GM19397 (cell line): ENCODE data around the gene SORCS2.

ENCODE experiments used
- ATAC-seq: cut with Tn5 transposase; IDR thresholded peaks from one replicate; pipeline ENCODE4 v1.9.1; 2021; ENCODE audit warnings: mild to moderate bottlenecking, moderate library complexity; ENCODE audit not compliant: unreplicated experiment

The SORCS2 gene

DNA sequence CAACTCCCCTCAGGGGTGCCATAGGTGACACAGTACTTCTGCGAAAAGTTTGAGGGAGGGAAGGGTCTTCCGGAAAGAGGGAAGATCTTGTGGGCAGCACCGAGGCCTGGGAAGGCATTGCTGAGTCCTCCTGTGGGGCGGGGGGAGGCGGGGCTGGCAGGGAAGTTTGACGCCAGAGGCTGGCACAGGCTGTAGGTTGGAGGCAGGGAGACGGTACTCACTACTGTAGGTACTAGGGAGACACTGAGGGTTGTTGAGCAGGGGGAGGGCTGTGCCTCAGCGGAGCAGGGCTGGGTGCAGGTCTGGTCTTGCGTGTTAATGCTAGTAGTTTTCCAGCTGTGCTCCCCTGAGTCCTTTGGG lies 265.7 kb downstream of the SORCS2 start:
- ATAC-seq, result no peak

DNA sequence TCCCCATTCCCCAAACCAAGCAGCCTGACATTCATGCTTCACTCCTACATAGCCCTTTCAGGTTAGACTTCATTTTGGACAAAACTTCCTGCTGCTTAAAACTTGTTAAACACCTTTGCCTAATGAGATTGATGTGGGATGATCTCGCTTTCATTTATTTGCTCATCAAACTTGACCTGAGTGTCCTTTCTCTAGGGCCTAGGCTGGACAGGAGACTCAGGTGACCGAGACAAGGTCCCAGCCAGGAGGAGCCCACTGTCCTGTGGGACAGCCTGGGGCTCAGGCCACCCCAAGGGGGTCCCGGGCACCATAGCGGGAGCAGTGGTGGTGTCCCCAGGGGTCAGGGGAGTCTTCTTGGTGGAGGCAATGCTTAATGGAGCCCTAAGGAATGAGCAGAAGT lies 266.1 kb downstream of the SORCS2 start:
- no peak for ATAC-seq

DNA sequence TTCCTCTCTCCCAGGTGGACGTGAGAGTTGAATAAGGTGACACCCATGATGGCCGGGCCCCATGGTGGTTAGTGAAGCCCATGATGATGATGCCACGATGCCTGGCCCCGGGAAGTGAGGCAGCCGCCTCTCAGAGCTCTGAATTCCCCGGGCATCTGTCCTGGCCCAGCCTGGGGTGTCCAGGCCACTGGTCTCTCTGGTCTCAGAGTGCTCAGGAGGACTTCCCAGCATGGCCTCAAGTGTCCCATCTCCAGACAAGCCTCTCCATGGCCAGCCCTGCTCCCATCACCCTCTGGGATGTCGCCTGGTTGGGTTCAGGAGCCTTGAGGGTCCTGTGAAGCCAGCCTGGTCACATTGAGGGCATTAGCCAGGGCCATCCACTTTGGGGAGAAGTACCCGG lies 267.1 kb downstream of the SORCS2 start:
- no peak for ATAC-seq

DNA sequence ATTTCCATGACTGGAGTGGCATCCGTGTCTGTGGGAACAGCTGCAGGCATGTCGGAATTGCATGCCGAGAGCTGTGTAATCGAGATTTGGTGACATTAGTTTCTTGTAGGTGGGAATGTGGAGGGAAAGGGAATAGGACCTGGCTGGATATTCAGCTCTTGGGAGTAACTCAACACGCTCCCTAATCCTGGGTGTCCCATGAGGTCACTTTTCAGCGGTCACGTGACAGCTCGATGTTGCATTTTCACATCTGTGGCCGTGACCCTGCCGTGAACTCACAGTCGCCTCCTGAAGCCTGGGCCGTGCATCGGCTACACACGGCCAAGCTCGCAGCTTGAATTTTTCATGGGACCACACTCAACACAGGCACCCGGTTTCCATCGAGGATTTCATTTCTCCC lies 268.2 kb downstream of the SORCS2 start:
- no peak for ATAC-seq

DNA sequence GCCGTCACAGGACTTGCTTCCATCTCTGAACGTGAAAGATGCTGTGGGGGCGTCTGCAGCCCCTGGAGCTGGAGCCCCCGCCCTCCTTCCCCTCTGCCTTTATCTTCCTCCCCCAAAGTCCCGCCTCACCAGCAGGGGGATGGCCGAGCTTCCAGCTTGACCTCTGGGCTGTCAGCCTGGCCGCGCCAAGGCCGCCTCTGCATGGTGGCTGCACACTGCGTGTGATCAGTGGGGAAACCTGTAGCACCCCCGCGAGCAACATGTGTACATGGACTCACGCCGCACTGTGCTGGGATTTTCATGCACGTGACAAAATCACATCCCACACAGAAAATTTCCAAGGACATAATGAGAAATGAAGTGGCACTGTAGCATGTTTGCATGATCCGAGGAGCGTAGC lies 268.9 kb downstream of the SORCS2 start:
- no peak for ATAC-seq

DNA sequence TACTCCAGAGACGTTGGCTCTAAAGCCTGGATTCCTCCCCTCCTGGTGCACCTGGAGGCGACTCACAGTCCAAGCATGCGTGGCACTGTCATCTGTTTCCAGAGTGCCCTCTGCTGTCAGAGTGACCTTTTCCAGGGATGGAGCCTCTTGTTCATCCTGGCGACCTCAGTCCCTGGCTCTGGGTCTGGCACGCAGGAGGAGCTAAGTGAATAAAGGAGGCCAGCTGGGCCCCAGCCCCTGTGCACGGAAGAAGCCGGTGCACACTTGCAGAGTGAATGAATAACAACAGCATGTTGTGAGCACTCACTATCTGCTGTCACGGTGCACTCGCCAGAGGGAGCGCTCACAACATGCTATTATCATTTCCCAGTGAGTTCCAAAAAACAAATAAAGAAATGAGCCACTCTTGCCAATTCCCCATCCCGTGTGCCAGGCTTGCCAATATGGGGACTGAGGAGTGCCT lies 270.2 kb downstream of the SORCS2 start:
- ATAC-seq, result no peak

DNA sequence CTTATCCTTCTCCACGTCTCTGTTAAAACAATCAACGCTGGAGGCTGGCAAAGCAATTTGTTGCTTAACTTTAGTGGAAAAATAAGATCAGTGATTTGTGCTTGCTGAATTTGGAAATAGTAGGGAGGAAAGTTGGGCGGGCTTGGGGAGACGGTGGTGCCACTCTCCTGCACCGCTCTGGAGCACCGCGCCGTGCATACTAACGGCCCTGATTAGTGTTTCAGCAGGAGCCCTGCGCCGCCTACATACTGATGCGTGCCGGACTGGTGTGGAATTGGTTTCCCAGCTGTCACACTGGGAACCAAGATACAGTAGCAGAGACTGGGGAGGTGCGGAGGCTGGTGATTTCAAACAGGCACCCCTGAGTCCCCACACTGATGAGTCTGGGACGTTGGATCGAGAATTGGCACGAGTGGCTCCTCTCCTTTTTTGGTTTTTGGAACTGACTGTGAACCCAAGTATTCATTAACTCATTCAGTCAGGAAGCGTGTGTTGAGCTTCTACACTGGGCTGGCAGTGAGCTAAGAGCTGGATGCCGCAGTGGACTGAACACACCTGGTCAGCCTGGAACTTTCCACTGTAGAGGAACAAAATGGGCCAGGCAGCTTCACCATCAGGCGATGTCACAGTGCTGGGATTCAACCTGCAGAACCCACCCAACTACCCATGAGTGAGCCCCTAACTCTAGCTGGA lies 271.4 kb downstream of the SORCS2 start:
- no peak for ATAC-seq

DNA sequence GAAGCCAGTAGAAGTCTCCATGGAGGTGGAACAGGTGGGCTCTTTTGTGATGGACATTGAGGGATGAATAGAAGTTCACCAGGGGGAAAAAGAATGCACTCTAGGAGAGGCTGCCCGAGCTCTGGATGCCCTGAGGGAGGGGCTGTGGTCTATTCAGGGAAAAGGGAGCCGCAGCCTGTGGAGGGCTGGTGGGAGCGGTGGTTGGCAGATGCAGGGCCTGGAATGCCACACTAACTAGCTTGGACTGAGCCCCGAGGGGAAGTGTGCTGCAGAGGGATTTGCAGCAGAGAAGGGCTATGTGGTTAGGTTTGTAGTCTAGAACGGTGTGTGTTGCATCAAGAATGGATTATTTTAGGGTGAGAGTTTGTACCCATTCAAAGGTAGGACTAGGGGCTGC lies 271.9 kb downstream of the SORCS2 start:
- ATAC-seq, result no peak

DNA sequence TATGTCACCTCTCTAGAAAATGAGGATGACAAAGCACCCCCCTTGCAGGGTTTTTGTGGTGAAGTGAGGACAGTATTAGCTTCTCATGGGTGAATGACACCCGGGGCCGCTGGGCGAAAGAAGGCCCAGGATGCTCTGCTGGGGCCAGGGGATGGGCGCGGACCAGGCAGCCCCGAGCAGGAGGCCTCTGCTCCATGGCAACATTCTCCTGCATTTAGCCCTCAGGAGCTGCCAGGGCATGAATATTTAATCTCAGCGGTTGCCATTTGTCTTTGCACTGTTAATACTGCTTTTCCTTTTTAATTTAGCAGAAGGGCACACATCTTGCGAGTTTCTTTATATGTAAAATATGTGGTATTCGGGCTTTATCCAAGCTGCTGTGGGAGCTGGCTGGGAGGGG lies 272.7 kb downstream of the SORCS2 start:
- no peak for ATAC-seq

DNA sequence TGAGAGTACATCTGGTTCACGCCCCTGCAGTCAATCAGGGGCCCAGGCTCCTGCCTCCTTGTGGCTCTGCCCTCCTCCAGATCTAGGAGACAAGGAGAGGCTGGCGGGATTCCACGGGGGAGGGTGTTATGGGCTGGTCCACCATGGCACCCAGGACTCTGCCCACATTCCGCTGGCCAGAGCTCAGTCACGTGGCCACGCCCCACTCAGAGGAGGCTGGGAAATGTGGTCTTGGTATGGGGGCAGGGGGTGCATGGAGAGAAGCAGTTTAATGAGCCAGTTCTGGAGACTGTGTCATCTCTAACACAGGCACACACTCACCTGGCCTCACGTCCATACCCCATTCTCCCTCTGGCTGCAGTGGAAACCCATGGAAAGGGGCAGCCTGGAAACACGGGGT lies 273.9 kb downstream of the SORCS2 start:
- no peak for ATAC-seq

DNA sequence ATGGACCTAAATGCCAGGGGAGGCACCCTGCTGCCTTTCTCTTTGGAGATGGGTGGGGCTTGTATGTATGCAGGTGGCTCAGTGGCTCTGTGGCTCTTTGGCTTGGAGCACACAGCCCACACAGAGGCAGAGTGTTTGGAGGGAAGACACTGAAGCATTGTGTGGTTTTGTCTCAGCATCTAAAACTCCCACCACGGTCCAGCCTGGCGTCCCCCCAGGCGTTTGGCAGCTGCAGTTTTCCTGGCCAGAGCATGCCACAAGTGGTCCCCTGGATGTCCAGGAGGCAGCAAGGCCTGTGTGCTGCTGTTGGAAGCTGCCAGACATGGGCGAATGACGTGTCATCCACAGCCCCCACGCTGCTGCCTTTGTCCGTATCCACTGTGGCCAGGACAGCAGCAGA lies 274.6 kb downstream of the SORCS2 start:
- no peak for ATAC-seq

DNA sequence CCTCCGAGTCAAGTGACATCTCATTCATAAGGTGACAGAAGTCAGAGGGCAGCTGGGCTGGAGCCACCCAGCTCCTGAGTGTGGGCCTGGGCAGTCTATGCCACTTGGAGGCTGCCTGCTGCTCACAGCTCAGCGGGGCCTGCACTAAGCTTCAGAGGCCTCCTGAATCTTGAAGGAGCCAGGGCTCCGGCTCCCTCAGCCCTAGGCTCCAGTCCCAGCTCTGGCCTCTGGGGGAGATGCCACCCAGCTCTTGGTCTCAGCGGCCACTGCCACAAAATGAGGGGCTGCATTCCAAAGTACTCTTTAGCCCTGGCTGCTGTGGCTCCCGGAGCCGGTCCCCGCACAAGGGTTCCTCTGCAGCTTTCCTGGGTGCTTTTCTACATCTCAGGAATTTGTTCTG lies 275.1 kb downstream of the SORCS2 start:
- ATAC-seq, result no peak

DNA sequence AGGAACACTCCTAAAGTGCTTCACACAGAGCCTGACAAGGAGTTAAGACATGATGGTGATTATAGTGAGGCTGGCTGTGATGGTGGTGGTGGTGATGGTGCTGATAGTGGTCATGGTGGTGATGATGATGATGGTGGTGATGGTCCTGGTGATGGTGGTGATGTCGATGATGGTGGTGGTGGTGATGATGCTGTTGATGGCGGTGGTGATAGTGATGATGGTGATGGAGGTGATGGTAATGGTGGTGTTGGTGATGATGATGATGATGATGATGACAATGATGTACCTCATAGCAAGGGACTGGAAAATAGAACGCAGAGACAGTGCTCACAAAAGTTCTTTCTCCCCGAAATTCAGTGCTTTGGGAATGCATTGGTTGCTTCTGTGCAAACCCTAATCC lies 276.7 kb downstream of the SORCS2 start:
- ATAC-seq, result no peak

DNA sequence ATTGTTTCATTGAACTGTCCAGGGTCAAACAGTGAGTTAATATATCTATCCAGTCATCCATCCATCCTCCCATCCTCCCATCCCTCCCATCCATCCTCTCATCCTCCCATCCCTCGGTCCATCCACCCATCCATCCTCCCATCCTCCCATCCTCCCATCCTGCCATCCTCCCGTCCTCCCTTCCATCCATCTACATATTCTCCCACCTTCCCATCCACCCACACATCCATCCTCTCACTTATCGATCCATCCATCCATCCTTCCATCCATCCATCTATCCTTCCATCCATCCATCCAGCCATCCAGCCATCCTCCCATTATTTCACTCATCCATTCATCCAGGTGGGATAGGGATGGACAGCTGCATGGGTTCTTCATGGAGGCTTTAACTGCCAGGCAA lies 277.8 kb downstream of the SORCS2 start:
- ATAC-seq, result no peak

DNA sequence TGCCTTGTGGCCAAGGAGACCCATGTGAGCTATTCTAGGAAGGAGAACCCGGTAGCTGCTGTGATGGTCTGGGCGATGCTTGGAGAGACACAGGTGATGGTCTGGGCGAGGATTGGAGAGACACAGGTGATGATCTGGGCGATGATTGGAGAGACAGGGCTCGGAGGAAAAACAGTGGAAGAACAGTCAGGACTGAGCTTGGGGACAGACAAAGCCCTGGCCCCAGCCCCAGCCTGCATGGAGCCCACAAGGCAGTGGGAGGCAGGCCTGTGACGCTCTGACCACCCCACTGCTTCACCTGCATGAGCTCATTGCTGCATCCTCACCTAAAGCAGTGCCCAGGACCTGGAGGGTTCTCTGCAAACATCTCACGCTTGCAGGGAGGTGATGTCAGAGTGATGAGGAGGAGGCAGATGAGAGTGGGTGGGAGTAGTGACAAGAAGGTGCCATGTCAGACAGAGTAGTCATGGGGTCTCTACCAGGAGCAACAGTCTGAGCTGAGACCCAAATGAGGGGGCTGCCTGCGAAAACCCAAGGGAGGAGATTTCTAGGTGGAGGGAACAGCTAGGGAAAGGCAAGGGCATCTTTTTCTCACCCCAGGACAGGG lies 278.3 kb downstream of the SORCS2 start:
- ATAC-seq, result no peak

DNA sequence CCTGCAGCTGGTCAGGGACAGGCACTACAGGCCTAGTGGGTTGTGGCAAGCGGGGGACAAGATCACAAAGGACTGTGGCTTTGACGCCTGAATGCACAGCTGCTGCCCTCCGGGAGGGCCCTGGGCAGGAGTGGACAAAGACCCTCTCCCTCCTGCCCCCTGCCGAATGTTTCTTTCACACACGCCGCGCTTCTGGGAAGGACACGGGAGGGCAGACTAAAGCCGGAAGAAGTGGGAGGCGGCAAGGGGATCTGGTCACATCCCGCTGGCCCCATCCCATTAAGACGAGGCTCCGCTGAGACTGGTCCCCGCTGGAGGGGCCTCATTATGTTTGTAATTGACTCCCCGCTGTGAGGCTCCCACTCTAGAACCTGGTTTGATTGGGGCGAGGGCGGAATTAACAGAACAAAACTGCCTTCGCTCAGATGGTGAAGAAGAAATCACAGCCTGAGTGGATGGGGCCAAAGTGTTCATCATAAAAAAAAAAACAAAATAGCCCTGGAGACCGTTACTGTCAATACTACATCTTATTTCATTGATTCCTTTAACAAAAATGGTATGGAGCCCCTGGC lies 280.2 kb downstream of the SORCS2 start:
- no peak for ATAC-seq

DNA sequence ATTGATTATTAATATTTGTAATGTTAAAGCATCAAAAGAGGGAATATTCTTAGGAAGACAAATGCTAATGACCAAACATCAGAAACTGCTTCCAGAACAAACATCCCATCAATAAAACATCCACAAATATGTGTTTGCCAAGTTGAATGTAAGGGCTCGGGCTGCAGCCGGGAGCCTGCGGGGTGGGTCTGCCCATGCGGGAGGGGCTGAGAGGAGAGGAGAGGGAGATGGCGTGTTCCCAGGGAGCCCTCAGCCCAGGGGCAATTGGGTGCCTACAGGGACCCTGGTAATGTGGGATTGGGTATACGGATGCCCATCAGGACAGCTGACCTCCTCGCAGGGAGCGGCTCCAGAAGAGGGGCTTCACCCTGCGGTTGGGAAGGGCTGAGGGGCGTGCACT lies 280.7 kb downstream of the SORCS2 start:
- no peak for ATAC-seq

DNA sequence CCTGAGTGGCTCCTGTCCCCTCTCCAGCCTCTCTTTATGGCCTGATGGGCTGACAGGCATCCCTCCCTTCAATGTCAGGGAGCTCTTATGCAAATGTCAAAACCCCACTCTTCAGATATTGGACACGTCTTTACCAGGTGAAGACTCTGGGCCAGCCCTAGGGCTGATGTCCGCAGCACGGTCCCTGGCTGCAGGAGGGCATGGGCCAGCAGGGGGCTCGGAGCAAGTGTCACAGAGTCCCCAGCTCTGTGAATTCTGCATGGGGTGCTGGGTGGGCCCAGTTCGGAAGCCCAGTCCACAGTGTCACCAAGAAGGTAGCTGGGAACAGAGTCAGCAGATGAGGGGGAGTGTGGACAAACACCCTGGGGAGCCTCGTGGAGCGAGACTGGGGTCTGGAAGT lies 282.0 kb downstream of the SORCS2 start:
- ATAC-seq, result no peak

DNA sequence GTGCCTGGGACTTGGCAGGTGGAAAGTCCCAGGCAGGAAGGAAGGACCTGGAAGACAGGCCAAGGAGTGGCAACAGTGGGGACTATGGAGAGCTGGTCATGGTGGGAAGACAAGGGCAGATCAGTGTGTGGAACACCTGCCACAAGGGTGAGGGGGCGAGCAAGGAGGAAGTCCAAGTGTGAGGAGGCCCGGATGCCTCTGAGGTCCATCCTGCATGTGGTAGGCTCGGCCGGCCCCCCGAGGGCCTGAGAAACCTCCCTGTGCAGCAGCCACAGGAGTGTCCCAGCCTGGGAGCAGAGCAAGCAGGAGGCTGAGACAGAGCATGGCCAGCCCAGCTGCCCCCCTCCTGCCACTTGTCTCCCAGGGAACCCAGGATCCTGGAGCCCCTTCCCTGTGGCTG lies 282.9 kb downstream of the SORCS2 start:
- no peak for ATAC-seq

DNA sequence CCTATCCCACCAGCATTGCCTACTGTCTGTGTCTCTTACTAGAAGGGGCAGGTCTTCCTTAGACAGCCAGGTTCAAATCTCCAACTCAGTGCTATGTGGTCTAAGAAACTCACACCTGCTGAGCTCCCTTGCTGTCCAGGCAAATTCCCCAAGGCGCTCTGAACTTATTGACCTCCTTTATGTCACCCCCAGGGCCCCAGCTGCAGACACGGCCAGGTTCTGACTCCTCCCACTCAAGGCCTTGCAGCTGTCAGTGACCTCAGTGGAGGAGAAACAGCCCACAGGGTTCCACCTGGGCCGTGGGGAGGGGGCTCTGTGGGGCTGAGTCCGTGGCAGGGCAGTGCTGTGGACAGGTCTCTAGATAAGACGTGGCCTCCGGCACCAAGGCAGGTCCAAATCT lies 284.5 kb downstream of the SORCS2 start:
- ATAC-seq, result no peak

DNA sequence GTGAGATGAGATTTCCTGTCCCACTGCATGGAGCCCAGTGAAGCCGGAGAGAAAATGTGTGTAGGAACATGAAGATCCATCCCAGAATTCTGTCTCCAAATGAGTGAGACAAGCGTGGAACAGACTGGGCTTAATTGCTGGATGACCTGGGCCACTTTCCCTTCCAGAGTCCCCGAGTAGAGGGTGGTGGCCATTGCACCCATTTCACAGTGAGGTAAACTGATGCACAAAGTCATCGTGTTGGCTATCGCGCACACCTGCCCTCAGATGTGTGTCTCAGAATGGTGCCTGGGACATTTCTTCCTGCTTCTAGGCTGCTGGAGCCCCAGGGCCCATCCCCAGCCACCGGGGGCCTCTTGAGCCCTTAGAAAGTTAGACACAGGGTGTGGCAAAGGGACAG lies 285.4 kb downstream of the SORCS2 start:
- ATAC-seq, result no peak

DNA sequence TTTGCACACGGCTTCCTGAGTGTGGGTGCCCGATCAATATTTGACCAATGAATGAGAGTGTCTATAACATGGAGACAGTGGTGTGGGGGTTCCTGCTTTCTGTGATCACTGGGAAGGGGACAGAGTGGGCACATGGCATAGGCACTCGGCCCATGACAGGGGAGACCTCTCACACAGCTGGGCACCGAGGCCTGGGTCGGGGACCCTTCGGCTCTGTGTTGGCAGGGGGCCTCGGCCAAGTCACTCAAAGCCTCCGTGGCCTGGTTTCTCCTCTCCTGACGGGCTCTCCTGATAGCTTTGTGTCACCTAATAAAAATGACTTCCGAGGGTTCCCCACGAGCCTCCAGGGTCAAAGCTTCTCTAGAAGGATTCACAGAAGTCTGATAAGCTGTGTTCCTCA lies 286.3 kb downstream of the SORCS2 start:
- no peak for ATAC-seq

DNA sequence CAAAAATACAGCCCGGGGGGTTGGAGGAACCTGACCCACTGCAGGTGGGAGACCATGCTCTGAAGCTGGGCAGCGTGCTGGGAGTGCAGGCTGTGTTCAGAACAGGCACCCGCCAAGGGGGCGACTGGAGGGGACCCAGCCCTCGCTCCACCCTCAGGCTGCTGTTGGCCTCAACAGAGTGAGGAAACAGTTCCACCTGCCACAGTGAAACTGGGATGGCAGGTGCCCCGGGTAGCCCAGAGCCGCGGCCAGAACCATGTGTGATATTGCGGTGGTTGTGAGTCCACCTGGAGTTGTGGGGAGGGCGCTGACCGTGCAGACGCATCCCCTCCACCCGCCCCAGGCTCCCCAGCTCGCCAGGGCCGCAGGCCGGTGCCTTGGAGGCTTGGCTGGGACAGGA lies 288.1 kb downstream of the SORCS2 start:
- ATAC-seq, result no peak
